ENCODE data around the gene HECTD1.
"Not testable (repeated sequence)": the region's sequence is repeated elsewhere in the genome, so short reads cannot be mapped to it uniquely, and the experiment has no call there.

HECTD1 gene

DNA sequence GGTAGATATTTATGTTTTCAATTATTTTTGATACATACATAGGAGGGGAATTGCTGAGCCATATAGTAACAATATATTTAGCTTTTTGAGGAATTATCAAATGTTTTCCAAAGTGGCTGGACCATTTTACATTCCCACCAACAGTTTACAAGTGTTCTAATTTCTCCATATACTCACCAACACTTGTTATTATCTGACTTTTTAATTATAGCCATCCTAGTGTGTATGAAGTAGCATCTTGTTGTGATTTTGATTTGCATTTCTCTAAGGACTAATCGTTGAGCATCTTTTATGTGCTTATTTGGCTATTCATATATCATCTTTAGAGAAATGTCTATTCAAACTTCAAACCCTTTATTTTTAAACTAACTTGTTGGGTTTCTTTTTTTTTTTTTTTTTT, 17.2 kb upstream of the HECTD1 start:
- DNase-seq = no peak

DNA sequence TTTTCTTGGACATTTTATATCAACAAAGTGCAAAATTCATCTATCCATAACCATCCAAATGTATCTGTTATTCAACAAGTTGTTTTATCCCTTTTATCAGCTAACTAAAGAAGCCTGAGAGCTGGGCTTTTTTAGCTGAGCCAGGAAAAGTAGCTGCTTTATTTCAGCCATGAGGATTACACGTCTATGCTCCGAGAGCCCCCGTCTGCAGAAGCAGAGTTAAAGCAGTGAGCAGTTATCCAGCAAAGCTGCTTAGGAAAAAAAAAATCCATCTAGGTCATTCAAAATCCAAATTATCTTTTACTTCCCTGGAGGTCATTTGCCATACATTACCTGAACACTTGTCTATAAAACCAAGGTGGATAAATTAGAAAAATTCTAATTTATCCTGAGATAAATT, 15.7 kb upstream of the HECTD1 start:
- no peak for DNase-seq

DNA sequence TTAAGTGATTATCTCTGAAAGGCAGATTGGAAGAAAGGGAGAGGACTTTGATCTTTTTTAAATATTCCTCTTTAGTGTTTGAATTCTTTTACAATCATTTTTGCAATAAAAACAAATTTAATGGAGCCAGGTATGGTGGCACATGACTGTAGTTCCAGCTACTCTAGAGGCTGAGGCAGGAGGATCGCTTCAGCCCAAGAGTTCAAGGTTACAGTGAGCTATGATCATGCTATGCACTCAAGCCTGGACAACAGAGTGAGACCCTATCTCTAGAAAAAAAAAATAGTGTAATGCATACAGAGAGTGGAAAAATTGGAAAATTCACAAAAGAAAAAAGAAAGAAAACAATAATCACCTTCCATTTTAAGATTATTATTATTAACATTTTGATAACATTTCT, 15.2 kb upstream of the HECTD1 start:
- DNase-seq = no peak

DNA sequence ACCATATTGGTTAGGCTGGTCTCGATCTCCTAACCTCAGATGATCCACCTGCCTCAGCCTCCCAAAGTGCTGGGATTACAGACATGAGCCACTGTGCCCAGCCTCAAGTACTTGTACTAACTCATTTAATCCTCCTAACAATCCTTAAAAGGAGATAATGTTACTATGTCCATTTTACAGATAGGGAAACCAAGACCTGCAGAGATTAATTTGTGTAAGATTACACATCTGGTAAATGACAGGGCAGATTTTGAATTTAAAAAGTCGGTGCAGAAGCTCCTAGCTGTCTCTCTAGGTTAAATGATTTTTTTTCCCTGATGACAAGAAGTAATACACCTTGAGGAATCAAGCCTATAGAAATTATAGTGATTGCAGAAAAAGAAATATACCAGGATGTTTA, 13.7 kb upstream of the HECTD1 start:
- DNase-seq = no peak

DNA sequence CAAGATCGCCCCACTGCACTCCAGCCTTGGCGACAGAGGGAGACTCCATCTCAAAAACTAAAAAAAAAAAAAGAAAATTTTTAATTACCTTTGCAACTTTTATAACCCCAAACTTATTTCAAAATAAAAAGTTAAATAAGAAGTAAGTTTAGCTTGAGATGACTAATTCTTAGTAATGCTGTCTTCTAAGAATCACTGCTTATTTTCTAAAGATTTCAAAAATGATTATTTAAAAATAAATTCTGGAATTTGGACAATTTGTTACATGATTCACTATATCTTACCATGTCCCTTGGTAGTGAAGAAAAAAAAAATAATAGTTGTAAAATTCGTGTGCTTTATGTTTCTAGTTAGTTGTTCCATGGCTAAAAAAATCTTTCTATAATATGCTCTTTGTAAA, 11.6 kb upstream of the HECTD1 start:
- DNase-seq = no peak

DNA sequence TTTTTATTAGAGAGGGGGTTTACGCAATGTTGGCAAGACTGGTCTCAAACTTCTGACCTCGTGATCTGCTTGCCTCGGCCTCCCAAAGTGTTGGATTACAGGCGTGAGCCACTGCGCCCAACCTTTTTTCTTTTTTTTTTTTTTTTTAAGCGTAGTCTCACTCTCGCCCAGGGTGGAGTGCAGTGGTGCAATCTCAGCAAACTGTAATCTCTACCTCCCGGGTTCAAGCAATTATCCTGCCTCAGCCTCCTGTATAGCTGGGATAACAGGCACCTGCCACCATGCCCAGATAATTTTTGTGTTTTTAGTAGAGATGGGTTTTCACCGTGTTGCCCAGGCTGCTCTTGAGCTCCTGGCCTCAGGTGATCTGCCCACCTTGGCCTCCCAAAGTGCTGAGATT, 8.8 kb upstream of the HECTD1 start:
- no peak for DNase-seq

DNA sequence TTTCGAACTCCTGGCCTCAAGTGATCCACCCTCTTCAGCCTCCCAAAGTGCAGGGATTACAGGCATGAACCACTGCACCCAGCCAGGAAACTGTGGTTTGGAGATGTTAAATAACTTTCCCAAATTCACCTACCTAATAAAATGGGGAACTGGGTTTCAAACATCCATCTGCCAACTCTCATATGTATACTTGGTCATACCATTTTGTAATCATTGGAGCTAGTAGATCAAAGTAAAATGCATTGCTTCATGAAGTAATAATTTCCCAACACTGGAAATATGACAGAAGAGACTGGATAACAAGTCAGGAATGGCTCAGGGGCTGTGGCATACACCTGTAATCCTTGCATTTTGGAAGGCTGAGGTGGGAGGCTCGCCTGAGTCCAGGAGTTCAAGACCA, 5.3 kb upstream of the HECTD1 start:
- no peak for DNase-seq

DNA sequence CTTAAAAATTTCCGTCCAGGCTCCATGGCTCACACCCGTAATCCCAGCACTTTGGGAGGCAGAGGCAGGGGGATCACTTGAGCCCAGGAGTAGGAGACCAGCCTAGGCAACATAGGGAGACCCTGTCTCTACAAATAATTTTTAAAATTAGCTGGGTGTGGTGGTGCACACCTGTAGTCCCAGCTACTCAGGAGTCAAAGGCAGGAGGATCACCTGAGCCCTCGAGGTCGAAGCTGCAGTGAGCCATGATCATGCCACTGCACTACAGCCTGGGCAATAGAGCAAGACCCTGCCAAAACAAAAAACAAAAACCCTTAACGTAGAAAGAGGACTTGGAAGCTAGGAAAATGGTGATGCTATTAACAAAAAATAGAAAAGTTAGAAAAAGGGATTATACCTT, 2.0 kb upstream of the HECTD1 start:
- DNase-seq = no peak

DNA sequence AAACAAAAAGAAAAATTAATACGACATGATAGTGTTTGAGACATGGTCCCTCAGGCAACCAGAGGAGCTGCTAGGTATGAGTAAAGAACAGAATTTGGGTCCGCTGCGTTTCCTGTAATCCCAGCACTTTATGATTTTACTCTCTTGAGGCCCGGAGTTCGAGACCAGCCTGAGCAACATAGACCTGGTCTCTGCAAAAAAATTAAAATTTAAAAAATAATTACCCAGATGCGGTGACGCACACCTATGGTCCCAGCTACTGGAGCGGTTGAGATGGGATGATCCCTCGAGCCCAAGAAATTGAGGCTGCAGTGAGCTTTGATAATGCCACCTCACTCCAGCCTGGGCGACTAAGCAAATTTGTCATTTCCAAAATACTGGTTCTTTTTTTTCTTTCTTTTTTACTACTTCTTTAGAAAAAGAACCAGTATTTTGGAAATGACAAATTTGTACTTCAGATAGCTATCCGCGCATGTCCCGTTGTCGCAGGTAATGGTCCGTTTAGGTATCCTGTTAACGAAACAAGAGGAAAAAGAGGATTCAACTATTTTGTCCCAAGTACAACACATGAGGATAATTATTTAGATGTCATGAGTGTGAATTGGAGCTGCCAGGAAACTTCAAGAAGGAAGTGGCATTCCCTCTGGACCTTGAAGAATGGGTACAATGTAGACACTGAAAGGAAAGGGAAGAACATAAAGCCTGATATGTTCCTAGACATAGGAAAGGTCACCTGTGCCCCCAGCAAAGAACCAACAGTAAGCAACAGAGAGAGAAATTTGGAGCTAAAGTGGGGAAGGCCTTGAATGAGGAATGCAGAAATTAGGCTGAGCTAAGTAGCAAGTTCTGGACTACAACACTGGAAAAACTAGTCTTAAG, 1.2 kb upstream of the HECTD1 start:
- peak; percentile 22 for DNase-seq

DNA sequence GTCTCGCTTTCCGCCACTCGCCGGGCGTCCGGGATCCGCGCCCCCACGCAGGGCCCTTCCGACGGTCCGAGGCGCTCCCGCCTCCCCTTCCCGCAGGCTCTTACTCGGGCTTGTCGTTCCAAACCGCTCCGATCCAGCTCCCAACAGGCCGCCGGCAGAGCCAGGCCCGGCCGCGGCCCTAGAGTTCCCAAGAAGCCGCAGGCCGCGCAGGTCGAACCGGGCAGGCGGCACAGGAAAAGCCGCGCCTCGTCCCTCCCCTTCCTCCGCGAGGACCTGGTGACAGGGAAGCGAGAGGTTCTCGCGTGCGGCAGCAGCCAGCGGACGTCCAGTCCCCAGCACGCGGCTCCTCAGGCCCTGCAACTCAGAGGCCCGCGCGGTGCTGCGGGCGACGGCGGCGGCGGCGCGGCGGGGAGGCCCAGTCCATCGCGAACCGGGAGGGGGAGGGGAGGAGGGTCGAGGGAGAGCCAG, 272 bp downstream of the HECTD1 start:
- no peak for DNase-seq

DNA sequence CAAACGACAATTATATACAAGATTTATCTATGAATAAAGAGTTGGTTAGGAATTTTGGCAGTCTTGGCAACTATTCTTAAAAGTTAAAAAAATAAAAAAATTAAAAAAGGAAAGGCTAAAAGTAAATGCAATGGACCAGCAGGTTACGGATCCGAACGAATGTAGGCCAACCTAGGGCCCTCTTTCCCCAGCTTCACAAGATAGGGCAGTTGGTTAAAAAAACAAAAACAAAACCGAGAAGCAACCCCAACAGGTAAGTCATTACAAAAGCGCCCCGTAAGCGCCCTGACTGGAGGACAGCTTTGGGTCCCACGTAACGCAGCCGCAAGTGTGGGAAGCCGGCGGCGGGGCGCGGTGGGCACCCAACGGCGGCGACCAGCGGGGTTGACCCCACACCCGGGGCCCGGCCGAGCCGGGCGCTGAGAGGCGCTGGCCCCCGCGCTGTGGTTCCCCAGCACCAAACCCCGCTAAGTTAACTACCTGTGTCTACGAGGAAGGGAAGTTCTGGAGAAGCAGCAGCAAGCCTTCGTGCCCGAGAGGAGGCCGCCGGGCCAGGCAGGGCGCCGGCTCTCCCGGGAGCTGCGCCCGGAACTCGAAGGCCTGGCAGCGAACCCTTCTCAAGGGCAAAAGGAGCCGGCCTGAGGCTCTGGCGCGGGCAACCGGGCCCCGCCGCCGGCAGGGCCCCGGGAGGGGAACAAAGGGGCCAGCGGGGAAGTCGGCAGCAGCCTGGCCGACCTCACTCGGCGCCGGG, 882 bp downstream of the HECTD1 start:
- peak; percentile 48 for DNase-seq

DNA sequence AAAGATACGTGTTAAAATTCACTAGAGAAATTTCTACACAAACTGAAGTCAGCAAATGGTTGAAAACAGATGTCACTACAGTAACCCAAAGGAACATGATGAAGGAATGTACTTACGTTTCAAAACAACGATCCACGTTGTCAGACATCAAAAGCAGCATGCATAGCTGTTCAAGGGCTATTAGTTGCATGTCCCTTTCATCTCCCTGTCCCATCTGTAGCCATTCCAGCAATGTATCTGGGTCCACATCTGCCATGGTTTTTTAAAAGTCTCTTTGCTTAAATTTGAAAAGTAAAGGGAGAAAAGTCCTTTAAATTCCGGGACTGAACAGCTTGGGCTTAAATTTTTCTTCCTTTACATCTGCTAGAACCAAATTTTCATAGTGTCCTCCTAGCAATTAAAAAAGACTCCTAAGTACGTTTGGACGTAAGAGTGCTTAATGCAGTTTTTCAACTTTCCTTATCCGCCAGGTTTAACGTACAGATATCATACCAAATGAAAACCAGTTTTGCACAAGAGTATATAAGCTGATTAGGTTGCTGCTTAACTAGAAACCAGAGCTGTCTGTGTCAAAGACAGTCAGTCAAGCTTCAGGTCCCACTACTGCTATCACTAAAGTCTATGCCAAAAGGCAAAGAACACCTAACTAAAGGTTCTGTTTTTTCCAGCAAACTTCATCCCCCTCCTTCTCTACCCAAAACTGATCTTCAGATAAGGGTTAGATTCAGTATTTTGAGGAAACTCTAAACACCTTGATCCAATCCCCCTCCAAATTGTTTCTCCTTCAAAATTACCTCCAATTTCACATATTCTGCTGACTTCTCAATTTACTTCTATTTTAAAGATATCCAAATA, 1.7 kb downstream of the HECTD1 start:
- DNase-seq = no peak

DNA sequence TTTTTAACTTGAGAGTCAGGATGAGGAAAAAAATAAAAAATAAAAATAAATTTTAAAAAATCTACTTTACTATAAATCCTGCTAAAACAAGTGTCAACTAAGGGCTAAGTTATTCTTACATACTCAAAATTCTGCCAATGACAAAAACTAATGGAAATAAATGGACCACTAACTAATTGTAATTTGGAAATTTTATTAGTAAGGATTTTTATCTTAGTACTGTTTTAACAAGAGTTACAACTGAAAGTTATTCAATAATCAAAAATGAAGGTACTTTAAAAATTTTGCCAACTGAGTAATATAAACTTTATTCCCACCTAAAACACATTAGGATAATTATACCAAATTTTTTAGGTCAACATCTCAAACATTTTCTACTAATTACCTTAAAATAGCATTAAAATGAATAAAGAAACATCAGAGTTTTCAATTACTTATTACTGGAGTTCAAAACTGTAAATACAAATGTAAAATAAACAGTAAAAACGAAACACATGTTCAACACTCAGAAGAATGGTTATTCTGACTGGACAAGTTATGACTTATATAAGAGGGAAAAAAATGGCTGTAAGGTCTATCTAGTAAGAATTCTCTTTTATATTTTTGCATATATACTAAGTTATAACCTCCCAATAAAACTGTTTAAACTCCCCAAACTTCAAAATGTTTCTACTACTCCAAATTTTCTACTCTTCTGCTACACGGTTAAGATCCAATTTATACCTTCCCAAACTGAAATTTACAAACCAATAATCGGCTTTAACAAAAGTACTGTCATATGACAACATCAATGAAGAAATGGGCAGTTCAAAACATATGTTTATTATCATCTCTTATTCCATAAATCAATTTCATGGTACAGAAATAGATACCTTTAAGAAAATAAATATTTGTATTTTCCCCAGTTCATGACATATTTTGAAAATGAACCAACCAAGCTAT, 2.7 kb downstream of the HECTD1 start:
- no peak for DNase-seq

DNA sequence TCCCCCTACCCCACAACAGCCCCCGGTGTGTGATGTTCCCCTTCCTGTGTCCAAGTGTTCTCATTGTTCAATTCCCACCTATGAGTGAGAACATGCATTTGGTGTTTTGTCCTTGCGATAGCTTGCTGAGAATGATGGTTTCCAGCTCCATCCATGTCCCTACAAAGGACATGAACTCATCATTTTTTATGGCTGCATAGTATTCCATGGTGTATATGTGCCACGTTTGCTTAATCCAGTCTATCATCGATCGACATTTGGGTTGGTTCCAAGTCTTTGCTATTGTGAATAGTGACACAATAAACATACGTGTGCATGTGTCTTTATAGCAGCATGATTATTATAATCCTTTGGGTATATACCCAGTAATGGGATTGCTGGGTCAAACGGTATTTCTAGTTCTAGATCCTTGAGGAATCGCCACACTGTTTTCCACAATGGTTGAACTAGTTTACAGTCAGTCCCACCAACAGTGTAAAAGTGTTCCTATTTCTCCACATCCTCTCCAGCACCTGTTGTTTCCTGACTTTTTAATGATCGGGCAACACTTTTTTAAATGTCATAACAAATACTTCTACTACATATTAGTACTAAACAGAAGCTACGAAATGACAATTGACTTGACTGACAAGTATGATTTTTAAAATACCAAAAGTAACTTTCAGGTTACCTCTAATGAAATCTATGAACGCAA, 3.5 kb downstream of the HECTD1 start:
- not testable (repeated sequence) for DNase-seq

DNA sequence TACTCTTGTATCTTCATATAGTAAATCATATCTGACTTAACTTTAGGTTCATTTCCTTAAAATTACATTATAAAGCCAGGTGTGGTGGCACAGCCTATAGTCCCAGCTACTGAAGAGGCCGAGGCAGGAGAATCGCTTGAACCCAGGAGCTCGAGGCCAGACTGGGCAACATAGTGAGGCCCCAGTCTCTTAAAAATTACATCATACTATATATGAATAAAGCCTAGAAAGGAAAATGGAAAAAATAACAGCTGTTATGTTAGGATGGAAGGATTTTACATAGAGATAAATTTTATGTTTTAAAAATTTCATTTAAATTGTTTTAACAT, 4.2 kb downstream of the HECTD1 start:
- DNase-seq = no peak

DNA sequence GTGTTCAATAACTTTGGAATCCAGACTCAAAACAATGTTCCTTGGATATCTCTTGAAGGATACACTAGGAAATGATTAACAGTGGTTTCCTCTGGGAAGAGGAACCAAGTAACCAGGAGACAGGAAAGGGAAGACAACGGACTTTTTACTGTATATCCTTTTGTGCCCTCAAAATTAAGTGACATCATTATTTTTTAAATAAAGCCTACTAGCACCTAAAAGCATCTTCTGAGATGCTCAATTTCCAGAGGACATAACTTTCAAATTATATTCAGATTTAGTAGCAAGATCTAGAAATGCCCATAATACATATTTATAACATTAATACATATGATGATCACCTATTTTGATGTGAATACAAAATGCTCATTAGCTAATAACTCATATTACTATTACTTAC, 6.5 kb downstream of the HECTD1 start:
- DNase-seq = no peak

DNA sequence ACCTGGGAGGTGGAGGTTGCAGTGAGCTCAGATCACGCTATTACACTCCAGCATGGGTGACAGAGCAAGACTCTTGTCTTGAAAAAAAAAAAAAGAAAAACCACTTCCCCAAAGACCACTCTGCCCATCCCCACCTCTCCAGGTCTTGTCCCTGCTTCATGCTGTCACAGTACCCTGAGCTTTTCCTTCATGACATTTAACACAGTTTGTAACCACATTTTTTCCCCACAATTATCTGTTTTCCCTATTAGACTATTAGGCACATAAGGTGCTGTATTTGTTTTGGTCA, 6.9 kb downstream of the HECTD1 start:
- no peak for DNase-seq

DNA sequence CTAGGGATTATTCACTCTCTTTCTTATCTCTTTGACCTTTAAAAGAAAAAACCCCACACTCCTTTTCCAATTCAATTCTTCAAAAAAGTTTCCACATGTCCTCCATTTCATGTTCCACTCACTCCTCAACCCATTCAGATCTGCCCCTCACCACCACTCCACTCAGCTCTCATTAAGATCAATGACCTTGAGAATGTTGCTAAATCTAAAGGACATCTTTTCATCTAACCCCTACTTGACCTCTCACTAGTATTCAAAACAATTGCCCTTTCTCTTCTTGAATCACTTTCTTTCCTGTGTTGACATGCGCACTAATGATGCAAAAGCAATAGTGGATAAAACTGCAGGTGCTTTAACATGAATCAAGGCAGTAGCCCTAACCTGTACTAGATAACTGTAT, 9.9 kb downstream of the HECTD1 start:
- no peak for DNase-seq

DNA sequence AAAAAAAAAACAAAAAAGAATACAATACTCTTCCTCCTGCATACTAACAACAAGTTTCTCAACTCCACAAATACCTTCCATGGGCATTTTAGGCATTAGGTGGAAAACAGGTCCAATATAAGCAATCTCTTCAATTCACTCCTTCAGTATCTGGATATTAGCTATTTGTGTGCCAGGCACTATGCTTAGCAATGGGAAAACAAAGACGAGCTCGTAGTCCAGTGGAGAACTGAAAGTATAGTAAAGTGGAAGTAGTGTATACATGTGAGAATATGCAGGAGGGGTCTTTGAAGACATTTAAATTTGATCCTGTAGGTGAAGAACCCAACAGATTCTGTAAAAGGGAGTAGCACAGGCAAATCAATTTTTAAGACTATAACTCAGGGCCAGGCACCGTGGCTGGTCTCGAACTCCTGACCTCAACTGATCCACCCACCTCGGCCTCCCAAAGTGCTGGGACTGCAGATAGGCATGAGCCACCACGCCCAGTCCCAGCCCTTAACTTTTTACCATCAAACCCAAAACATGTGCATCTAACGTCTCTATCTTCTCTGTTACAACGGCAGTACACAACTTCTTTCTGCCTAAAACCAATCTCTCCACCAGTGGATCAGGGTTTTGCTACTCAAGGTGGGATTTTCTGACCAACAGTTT, 10.6 kb downstream of the HECTD1 start:
- no peak for DNase-seq

DNA sequence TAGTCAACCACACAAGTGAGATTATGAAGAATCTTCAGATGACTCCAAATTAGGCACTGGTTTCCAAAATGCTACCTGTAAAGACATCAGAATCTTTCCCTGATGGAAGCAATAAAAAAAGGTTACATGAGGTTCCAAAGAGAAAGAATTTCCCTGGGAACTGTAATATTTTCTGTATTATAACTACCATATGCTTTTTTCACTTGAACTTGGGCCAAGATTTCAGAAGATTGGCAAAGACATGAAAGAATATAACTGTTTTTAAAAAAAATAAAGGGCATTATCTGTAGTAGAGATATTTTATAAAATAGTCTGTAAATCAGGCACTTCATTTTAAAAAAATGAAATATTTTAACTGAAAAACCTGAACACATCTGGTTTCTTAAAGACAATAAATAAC, 12.9 kb downstream of the HECTD1 start:
- no peak for DNase-seq

DNA sequence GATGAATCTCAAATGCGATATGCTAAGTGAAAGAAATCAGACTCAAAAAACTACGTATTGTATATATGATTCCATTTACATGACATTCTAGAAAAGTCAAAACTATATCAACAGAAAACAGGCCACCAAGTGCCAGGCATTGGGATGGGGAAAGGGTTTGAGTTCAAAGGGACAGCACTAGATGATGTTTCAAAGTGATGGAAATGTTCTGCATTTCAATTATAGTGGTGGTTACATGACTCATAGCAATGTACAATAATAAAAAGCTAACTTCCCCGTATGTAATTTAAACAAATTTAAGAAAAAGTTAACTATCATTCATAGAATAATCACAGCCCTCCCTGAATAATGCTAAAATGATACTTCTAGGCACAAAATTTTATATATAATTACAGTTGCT, 13.5 kb downstream of the HECTD1 start:
- DNase-seq = no peak
